Spleen (tissue), 11 donors: ENCODE results near the gene UBP1. TPM values are rescaled to one million over a fixed set of nuclear protein-coding genes. Genes with fewer than 3 reads are reported as not detected.
A peak's percentile ranks its signal among the peaks of the same experiment; 100 is the strongest.

Experiments used
- DNase-seq: peaks from one replicate; pipeline ENCODE4 v3.0.0-alpha.2; 2020
- H3K27ac ChIP-seq, 8 donors: fragments of 200-600 bp; sonication (generic) in 7 of 8; 1 replicate in 4 of 8; 2 replicates in 4 of 8; pipeline versions ENCODE4 v1.5.0 to v1.8.0; 2016 to 2021; ENCODE audit warnings: inconsistent platforms in 4 of 8, mild to moderate bottlenecking in 4 of 8, moderate library complexity in 1 of 8
- H3K27me3 ChIP-seq, 7 donors: fragments of 200-600 bp; sonication (generic) in 6 of 7; replicated peaks in 1 of 7; 1 replicate in 4 of 7; 2 replicates in 3 of 7; pipeline versions ENCODE4 v1.5.0 to v1.8.0; 2016 to 2021; ENCODE audit warnings: inconsistent platforms in 3 of 7, mild to moderate bottlenecking in 1 of 7
- H3K36me3 ChIP-seq, 6 donors: fragments of 200-600 bp; sonication (generic) in 5 of 6; 1 replicate in 4 of 6; 2 replicates in 2 of 6; pipeline versions ENCODE4 v1.5.0 to v1.8.0; 2016 to 2021; ENCODE audit warnings: inconsistent platforms in 2 of 6
- H3K4me1 ChIP-seq, 6 donors: fragments of 200-600 bp; sonication (generic) in 5 of 6; 1 replicate in 3 of 6; 2 replicates in 3 of 6; pipeline versions ENCODE4 v1.5.0 to v1.8.0; 2016 to 2021; ENCODE audit warnings: inconsistent platforms in 3 of 6
- H3K4me3 ChIP-seq, 8 donors: fragments of 200-600 bp; sonication (generic) in 7 of 8; 1 replicate in 4 of 8; 2 replicates in 4 of 8; pipeline versions ENCODE4 v1.5.0 to v1.8.0; 2016 to 2021; ENCODE audit warnings: inconsistent platforms in 4 of 8, mild to moderate bottlenecking in 4 of 8, moderate library complexity in 2 of 8
- H3K9me3 ChIP-seq, 8 donors: fragments of 200-600 bp; sonication (generic) in 7 of 8; 1 replicate in 4 of 8; 2 replicates in 4 of 8; pipeline versions ENCODE4 v1.5.0 to v1.8.0; 2016 to 2021; ENCODE audit warnings: inconsistent platforms in 4 of 8
- CTCF ChIP-seq, 11 experiments: fragments of 200-600 bp in 7 of 11; fragments of 450-650 bp in 4 of 11; sonication (generic) in 4 of 11; IDR thresholded peaks in 8 of 11; conservative IDR thresholded peaks in 3 of 11; 1 replicate in 7 of 11; 2 replicates in 4 of 11; pipeline versions ENCODE4 v1.4.0 to v1.8.0; 2016 to 2021; ENCODE audit warnings: antibody characterized with exemption in 11 of 11, inconsistent platforms in 4 of 11, mild to moderate bottlenecking in 1 of 11
- POLR2A ChIP-seq, 3 donors: fragments of 450-650 bp; IDR thresholded peaks; one replicate each; pipeline ENCODE4 v1.5.1; 2017; ENCODE audit warnings: antibody characterized with exemption in 3 of 3, mild to moderate bottlenecking in 1 of 3
- POLR2AphosphoS5 ChIP-seq, 3 donors: sonication (generic); formaldehyde crosslinking; IDR thresholded peaks; one replicate each; pipeline ENCODE4 v1.5.1; 2017; ENCODE audit warnings: antibody characterized with exemption in 3 of 3
- whole genome bisulfite sequencing, 5 donors: extraction: QIAGEN DNeasy Blood & Tissue Kit in 3 of 5; methylation state at CpG; one replicate each; pipeline versions ENCODE4 v1.1.5 to v1.1.7; 2013 to 2018; 5-methylcytosine and 5-hydroxymethylcytosine counted together
- intact Hi-C: fragments of 100-400 bp; cut with DNase I; formaldehyde crosslinking; loops from one replicate; pipeline ENCODE4 v1.15.0; 2023; ENCODE audit warnings: low total_unique reads
- polyA plus RNA-seq, 3 donors: library from polyadenylated mRNA; stranded (reverse); fragments of 200-250 nt; gene quantifications; one replicate each; pipeline ENCODE4 v1.2.1, GENCODE V29; 2013
- total RNA-seq, 7 donors: library from RNA; depleted of rRNA in 3 of 7; stranded (reverse); fragments of >200 nt in 3 of 7; fragmentation: NEBNext Ultra II Directional in 4 of 7; extraction: Animal tissue kit (Norgen Biotek cat#: 25700) in 4 of 7; gene quantifications; one replicate each; pipeline versions ENCODE4 v1.1.0 to v1.2.1, GENCODE V29; 2016 to 2021
- donor health status: healthy with polysubstance abuse.
- donor health status: DM: no; HTN: no; CAD: no; lungs with moderate emphysema.
- donor health status: DM: no; HTN: no; CAD: no.
- donor health status: Bipolar disorder and iron deficiency.
- donor health status: healthy.
- donor health status: DM: no; HTN: no; CAD: no.
- donor health status: DM: yes; HTN: yes; CAD: no.

Gene UBP1
- total and polyA plus RNA-seq, 10 donors = 27.6 to 88.2 (median 70.2) TPM

GRCh38 chr3:33391255-33391995 lies 48.8 kb downstream of the UBP1 start:
- intact Hi-C loops = no loop called here
- Histone ChIP-seq H3K4me3 (no peak overlapping the region), H3K9me3 (no peaks in the 10 kb centered on the region), H3K27me3 (no peaks in the 10 kb centered on the region), H3K27ac (peak overlapping the region in 1 of 8 donors; percentile 18), H3K4me1 (no peaks in the 10 kb centered on the region), H3K36me3 (peaks cover 0 to 100% (median 76%) of the 10 kb centered on the region in 6 donors)
- 91 to 95% (median 92%) methylated on average over 8 of the region's 8 CpGs for WGBS, 5 donors
- DNase-seq = no peak
- TF ChIP-seq POLR2AphosphoS5 (IDR thresholded peaks at IDR 0.05) (no peak), POLR2A (IDR thresholded peaks at IDR 0.05) (no peak), CTCF (IDR thresholded peaks at IDR 0.05 in 8 of 11, conservative IDR thresholded peaks at IDR 0.05 in 3 of 11) (no peak)

GRCh38 chr3:33389908-33390307 lies 50.3 kb downstream of the UBP1 start:
- intact Hi-C loops = no loop called here
- H3K27me3 ChIP-seq = no peaks in the 10 kb centered on the region
- no peak overlapping the region for H3K4me3 ChIP-seq
- no peaks in the 10 kb centered on the region for H3K9me3 ChIP-seq
- peaks cover 0 to 100% (median 63%) of the 10 kb centered on the region in 6 donors for H3K36me3 ChIP-seq
- H3K4me1 ChIP-seq = peaks cover 0 to 7% (median 0%) of the 10 kb centered on the region in 6 donors
- WGBS, 5 donors = 93 to 99% (median 96%) methylated on average over 4 of the region's 4 CpGs
- DNase-seq = no peak
- no peak overlapping the region for H3K27ac ChIP-seq
- no peak for TF ChIP-seq POLR2AphosphoS5 (IDR thresholded peaks at IDR 0.05)
- TF ChIP-seq CTCF (IDR thresholded peaks at IDR 0.05 in 8 of 11, conservative IDR thresholded peaks at IDR 0.05 in 3 of 11) = no peak
- no peak for TF ChIP-seq POLR2A (IDR thresholded peaks at IDR 0.05)

GRCh38 chr3:33388374-33389100 lies 51.7 kb downstream of the UBP1 start:
- 91 to 94% (median 92%) methylated on average over 7 of the region's 7 CpGs for WGBS, 5 donors
- Histone ChIP-seq H3K9me3 (no peaks in the 10 kb centered on the region), H3K27me3 (no peaks in the 10 kb centered on the region), H3K4me1 (peaks cover 0 to 7% (median 0%) of the 10 kb centered on the region in 6 donors), H3K4me3 (no peak overlapping the region), H3K27ac (no peak overlapping the region), H3K36me3 (peaks cover 0 to 96% (median 55%) of the 10 kb centered on the region in 6 donors)
- intact Hi-C loops = no loop called here
- DNase-seq = no peak
- TF ChIP-seq POLR2AphosphoS5 (IDR thresholded peaks at IDR 0.05) (no peak), POLR2A (IDR thresholded peaks at IDR 0.05) (no peak), CTCF (IDR thresholded peaks at IDR 0.05 in 8 of 11, conservative IDR thresholded peaks at IDR 0.05 in 3 of 11) (no peak)

GRCh38 chr3:33386631-33387030 lies 53.6 kb downstream of the UBP1 start:
- no peak for DNase-seq
- Histone ChIP-seq H3K4me3 (no peak overlapping the region), H3K9me3 (no peaks in the 10 kb centered on the region), H3K36me3 (peaks cover 0 to 77% (median 36%) of the 10 kb centered on the region in 6 donors), H3K27me3 (no peaks in the 10 kb centered on the region), H3K27ac (no peak overlapping the region), H3K4me1 (peaks cover 0 to 7% (median 0%) of the 10 kb centered on the region in 6 donors)
- TF ChIP-seq POLR2AphosphoS5 (IDR thresholded peaks at IDR 0.05) (no peak), POLR2A (IDR thresholded peaks at IDR 0.05) (no peak), CTCF (IDR thresholded peaks at IDR 0.05 in 8 of 11, conservative IDR thresholded peaks at IDR 0.05 in 3 of 11) (no peak)
- WGBS, 5 donors = 89 to 92% (median 92%) methylated on average over 1 of the region's 1 CpG
- intact Hi-C loops = no loop called here
